Midbrain (tissue), 1 donor: ENCODE data around the gene CYP19A1.
"Not testable (repeated sequence)": the region's sequence is repeated elsewhere in the genome, so short reads cannot be mapped to it uniquely, and the experiment has no call there.

Experiments used
- DNase-seq: peaks from one replicate; lab custom pipeline; 2025; lab: John Stamatoyannopoulos, UW

CYP19A1 gene

DNA sequence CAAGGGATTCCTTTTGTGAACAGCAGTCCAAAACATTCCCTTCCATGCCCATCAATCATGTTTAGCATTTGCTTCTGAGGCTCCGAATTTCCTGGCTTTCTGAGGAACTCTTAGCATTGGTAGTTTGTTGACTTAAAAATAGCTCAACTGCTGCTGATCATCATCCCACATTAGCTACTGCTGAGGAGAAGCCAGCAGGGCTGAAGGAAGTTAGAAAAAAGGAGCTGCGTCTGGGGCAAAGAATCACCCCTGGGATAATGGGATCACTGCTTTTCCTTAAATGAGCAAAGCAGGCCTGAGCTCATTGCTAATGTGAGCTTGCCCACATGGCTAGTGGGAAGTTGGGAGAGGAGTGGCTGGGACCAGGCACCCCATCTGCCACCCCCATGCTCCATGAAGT, 39.8 kb downstream of the CYP19A1 start:
- DNase-seq = no peak

DNA sequence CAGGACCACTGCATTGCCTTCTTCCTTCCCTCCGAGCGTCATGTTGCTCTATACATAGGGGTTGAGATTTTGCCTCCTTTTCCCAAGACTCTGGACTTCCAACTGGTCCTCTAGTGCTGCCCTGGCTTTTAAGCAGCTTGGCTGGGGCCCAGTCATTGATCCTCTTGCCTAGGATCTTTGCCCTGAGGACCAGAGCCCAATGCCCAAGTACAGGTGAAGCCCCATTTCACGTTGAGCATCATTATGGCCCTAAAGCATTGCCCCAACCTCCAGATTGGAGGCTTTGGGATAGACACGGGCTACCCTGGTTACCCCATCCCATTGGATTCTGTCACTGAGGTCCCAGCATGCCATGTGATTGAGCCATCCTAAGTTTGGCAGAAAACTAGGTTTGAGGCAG, 47.7 kb downstream of the CYP19A1 start:
- no peak for DNase-seq

DNA sequence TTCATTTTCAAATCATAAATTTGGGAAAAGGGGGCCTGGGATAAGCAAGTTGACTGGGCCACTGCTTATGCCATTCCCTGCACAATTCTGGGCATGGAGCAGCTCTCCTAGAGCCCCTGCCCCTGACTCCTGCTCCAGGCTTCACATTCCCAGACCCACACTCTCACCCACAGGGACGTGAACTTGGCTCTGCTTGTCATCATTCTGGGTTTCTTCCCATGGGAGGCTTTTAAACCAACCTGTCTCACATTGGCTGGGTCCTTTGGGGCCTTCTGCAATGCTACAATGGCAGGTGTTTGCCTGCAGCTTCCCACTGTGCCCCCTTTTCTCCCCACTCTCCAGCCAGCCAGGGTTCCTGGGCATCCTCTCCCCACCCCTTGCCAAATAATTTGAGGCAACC, 49.1 kb downstream of the CYP19A1 start:
- DNase-seq = no peak

DNA sequence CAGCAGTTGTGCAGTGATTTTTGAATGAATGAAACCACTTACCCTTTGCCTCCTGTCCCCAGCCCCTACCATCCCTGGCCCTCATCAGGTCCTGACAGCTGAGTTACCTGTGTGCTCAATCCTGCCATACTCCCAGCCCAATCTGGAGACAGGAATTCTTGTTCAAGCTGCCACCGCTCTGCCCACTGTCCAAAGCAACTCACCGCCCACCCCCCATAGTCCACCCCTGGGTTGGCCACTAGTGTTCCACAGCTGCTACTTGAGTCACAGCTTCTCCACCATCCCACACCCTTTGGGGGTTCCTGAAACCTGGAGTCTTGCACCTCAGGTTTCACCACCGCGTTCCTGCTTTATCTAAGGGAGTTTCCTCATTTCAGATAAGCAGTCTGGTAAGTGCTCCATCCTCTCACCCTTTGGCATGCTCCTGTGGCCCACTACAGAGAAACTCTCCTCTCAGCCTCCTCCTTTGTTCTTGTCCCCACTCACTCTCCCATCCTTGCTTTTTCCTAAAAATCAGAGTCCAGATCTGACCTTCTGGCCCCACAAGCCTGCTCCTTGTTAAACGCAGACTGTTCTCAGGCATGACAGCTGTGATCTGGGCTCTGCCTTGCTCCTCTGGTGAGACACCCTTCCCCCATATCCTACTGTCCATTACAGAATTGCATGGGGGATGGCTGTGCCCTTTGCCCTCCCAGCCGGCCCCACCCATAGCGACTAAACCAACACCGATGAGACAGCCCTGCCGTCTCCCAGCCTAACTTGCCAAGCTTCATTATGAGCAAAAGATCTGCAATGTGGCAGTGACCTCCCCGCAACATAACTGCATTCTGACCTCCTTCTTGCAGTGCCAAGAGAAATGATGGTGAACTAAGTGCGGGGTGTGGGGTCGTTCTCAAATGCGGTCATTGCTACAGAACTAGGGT, 50.0 kb downstream of the CYP19A1 start:
- DNase-seq = no peak

DNA sequence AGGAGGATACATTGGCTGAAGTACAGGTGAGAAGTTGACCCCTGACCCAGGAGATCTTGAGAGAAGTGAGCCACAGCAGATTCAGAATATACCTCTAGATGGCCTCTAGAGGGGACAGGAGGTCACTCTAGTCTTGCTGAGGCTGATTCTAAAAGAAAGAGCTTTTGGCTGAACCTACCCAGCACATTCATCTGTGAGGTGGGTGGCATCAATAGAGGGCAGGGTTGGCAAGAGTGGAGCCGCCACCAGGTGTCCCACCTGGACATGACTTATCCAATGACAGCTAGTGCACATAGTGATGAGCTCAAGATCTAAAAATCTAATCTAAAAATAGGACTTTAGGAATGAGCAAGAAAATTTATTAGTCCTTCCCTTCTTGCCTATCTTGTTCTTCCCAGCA, 51.6 kb downstream of the CYP19A1 start:
- DNase-seq = peak; percentile 13

DNA sequence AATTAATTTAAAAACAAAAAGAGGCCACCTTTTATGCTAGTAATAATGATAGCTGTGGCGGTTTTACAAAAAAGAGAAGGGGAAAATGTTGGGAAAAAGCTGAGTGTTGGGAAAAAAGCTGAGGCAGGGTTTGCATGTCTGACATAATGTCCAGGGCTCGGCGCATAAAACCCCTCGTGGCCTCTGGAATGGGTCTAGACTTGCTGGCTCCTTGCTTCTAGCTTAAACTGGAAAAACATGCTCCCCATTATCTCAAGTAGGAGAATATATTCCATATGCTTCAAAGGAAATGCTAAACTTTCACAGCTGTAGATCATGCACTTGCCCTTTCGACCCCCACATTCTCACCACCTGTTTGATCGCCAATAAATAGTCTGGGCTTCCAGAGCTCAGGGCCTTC, 53.0 kb downstream of the CYP19A1 start:
- DNase-seq = no peak

DNA sequence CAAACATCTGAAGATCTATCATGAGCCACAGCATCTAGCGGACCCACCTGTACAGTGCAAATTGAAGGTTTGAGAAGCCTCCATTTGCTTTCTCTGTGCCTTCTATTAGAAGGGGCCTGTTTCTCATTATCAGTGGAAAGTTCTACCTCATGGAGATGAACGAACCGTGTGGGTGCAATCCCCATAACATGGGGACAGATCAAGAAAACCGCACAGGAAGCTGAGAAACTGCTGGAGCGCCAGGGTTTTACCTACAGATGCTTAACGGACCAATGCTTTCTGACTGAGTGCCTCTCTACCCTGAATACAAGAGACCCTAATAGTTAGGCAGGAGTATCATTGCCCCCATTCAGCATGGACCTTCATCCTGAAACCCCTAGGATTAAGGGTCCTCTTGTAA, 53.5 kb downstream of the CYP19A1 start:
- DNase-seq = no peak

DNA sequence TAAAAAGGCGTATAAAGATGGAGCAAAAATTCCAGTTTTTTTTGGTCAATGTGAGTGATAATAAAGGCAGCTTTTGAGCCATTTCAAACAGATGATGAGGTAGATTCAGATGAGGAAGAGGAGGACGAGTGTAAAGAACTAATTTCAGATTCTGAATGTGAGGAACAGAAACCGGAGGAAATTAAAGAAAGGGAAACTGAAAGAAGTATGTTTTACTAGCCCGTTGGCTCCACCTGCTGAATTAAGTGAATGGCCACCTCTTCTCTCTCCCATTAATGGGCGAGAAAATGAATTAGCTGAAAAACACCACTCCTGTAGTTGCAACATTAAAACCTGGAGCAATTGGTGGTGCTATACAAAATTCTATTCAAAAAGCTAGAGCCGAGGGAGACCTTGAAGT, 55.4 kb downstream of the CYP19A1 start:
- no peak for DNase-seq

DNA sequence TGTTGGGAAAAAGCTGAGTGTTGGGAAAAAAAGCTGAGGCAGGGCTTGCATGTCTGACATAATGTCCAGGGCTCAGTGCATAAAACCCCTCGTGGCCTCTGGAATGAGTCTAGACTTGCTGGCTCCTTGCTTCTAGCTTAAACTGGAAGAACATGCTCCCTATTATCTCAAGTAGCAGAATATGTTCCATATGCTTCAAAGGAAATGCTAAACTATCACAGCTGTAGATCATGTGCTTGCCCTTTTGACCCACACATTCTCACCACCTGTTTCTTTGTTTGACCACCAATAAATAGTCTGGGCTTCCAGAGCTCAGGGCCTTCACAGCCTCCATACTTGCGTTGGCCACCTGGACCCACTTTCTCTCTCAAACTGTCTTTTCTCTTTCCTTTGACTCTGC, 56.2 kb downstream of the CYP19A1 start:
- DNase-seq = not testable (repeated sequence)

DNA sequence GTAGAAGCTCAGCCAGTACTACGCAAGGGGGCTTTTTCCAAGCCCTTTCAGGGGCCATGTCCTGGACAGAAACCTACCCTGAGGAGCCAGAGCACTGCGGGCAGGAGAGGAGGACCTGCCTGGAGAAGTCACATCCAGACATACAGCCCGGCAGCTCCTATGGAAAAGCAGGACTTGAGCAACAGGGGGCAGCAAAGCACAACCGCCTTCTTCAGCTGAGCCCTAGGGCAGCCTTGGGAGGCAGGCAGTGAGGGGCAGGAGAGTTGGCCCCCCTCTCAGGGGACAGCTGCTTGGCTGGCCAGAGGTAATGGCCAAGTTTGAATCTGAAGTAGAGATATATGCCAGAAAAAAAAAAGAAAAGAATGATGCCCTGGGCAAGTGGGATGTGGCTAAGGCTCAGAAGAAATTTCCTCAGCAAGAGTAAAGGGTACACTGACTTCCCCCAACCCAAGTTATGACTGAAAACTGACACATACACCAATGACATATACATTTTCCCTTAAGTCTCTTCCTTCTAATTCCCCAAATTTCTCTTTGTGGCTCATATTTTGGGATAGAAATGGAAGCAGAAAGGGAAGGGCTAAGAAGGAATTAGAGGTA, 56.9 kb downstream of the CYP19A1 start:
- peak; percentile 76 for DNase-seq

DNA sequence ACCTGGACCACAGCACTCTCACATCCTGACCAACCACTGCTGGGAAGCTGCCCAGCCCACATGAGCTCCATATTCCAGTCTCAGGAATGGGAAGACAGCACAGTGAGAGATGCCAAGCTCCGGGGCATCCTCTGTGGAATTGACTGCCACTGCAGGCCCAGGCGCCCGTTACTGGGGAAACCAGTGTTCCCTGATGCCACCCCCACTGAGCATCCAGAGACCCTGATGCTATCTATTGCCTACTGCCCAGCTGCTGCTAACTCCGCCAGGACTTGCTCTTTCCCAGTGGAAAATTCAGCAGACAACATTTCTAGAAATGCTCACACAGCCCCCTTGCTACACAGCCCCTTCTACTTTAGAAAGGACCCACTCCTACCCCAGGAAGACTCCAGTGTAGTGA, 57.6 kb downstream of the CYP19A1 start:
- DNase-seq = no peak

DNA sequence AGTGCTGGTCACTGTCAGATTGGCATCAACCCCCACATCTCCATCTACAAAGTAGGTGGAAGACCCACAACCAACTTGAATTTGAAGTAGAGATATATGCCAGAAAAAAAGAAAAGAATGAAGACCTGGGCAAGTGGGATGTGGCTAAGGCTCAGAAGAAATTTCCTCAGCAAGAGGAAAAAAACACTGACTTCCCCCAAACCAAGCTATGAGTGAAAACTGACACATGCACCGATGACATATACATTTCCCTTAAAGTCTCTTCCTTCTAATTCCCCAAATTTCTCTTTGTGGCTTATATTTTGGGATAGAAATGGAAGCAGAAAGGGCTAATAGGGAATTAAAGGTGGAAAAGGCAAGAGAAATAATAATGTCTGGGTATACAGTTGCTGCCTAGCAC, 59.0 kb downstream of the CYP19A1 start:
- no peak for DNase-seq

DNA sequence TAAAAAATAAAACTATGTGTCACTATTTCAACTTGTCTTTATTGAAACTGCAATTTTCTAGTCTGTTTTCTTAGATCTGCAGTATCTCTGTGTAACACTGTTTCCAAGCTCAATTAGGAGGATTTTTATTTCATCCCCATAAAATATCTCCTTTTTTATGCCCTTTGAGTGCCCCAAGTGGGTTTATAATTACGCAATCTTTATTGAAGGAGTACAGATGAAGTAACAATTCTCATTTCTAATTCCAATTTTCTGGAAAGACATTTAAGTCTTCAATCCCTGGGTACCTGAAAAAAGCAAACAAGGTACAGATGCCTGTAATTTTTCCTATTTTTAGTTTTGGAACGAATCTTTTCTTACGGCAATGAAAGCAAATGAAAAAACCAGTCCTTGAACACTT, 61.3 kb downstream of the CYP19A1 start:
- no peak for DNase-seq

DNA sequence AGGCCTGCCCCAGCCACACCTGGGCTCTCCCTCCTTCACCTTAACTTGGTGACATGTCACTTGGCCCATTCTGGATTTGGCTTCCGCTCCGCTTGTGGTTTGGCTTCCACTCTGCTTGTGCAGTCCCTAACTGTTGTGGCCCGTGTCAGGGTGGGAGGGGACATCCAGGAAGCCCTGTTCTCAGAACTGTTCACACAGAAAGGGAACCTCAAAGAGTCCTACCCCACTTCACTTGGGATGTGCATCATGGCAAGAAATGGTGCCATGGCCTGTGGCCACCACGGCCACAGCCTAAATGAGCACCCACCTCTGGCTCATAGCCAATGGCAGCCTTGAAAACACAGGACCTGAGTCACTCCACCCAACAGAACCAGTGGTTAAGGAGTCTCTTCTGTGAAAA, 63.4 kb downstream of the CYP19A1 start:
- no peak for DNase-seq

DNA sequence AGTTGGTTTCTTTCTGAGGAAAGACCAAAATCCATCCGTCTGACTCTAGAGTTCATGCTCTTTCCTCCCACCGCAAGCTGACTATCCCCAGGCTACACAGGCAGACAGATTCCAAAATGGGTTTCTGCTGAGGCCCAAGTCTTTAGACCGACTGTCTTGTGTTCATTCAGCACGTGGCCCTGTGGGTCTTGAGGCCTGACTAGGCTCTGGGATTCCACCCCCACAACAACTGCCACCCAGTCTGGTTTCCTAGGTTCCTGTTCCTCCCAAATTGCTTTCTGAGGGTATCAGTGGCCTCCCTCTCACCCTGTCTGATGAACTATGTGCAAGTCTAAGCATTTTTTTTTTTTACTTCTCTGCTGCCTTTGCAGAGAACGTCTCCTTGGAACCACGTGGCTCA, 67.7 kb downstream of the CYP19A1 start:
- peak; percentile 26 for DNase-seq

DNA sequence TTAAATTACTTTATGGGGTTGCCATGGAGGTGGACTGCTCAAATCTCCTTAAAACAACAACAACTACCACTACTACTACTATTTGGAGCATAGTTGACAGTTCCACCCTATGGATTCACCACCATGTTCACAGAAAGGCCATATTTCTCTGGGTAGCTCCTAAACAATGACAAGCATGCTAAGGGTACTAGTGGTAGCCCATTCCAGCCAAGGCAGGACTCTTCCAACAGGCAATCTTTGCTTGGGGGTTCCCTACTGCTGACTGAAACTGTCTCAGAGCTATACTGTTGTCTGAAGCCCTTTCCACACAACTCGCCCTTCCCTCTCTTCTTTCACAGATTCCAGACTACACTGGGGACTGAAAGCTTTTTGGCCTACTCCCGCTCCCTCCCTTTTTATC, 68.9 kb downstream of the CYP19A1 start:
- no peak for DNase-seq

DNA sequence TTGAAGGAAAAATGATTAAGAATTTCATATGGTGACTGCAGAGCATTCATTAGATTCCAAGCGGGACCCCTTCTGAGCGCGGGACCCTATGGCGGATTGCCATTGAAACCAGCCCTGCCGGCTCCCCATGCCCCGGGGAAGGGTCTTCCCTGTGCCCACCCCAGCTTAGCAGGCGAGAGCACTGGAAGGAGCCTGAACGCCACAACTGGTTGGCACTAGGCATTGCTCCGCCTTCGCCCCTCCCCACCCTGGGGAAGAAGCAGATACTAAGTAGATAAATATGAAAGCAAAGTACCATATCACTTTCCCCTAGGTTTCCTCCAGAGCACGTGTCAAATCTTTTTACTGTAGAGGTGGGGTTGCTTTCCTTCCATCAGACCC, 70.7 kb downstream of the CYP19A1 start:
- peak; percentile 35 for DNase-seq

DNA sequence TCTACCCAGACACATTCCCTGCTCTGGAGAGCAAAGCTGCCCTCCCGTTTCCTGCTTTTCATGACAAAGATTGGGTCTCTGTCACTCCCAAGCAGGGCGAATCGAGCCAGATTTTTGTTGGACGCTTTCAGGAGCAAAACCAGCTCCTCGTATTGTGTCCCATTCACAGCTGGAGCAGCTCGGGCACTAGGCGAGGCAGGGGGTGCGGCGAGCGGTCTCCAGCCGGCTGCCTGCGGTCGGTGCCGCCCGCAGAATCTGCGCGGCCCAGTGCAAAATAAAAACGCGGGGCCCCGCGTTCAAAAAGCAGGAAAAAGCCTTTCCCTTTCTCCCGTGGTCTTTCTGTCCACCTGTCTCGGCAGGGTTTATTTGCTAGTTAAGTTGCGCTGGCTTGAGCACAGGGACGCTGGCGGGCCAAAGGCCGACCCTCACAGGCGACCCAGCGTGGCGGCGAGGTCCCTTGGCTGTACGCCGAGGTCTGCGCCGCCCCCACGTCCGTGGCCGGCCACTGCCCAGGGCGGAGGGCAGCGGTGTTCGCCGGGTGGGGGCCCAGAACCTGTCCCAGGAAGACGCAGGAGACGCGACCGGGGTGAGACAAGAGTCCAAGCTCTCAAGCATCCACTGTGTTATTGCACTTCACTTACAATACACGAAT, 71.2 kb downstream of the CYP19A1 start:
- no peak for DNase-seq

DNA sequence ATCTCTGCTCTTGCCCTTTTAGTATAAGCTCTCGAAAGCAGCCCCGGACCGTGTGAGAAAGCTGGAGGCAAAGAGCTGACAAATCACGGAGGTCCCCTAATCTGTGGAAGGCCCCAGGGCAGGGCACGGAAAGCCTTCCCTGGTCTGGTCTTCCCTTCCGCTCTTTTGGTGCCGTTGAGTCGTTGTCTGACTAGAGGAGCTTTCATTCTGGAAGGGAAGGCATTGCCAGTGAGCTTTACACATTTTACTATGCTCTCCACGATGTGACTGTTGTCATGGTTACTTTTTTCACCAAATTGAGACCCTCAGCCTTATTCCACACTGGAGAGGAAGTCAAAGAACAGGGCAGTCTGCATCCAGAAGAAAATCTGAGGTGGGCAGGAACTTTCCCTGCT, 71.7 kb downstream of the CYP19A1 start:
- peak; percentile 19 for DNase-seq

DNA sequence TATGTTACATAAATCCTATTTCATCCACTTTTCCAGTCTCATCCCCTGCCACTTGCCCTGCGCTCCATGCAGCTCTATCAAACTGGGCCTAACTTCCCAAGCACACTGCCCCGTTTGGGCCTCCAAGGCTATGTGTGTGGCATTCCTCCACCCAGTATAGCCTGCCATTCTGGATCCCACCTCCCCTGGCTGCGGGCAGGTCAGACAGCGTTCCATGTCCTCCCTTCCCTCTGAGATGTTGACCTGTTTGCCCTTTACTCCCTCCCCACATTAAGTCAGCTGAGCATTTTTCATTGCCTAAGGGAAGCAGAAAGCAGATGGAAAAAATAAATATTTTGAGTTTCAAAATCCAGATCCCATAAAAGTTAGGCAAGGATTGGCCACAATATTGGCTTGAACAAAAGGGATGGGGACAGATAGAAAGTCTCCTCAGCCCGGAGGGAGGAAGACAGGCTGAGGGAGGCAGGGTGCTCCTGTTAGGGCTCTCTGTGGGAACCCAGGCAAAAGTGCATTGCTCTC, 73.3 kb downstream of the CYP19A1 start:
- DNase-seq = no peak

DNA sequence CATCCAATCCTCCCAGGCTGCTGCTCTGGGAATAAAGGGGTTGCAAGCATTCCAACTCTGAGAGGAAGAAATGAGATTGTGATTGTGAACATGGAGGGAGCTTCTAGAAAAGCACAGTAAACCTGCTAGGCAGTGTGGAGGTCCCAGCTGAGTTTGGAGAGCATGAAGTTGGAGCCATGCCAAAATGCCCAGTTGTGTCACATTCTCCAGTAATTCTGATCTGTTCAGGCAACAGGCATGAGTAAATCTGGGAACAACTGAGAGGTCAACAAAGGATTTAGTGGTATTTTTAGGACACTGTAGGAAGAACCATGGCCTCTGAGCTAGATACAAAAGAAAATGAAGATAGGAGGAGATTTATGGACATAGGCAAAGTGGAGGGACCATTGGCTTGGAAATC, 74.7 kb downstream of the CYP19A1 start:
- DNase-seq = no peak

DNA sequence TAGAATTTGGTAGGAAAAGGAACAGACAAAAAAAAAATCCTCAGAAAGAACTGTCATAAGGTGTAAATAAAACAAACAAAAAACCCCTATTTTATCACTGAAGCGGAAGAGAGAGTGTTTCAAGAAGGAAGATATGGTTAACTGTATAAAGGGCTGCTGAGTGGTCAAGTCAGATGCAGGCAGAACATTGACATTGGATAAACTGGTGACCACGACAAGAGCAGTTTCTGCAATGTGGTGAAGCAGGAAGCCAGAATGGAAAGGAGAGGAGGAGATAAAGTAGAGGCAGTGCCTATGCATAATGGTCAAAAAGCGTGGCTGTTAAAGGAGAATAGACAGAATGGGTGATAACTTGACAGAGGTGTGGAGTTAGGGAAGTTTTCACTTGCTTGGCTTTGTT, 75.3 kb downstream of the CYP19A1 start:
- no peak for DNase-seq

DNA sequence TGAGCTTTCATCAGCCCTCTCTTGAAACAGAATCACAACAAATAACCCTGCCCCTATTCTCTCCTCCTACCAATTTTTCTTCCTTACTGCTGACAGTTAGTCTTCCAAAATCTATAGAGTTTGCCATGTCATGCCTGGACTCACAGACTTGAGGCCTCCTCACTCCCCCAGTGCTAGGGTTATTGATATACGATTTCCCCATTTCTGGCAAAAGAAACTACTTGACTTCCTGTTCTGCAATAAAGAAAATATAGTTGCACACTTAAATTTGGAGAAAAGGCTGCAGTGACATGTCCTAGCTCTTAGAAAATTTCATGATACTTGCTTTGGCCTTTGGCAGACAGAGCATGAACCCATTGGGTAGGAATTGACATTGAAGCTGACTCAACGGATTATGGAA, 75.9 kb downstream of the CYP19A1 start:
- DNase-seq = no peak
